GM13976 (cell line): Measurements from ENCODE around the gene ERC2.

Experiments used
- DNase-seq: peaks from one replicate; pipeline ENCODE4 v3.0.0; 2012; ENCODE audit warnings: low spot score
- CTCF ChIP-seq: IDR thresholded peaks from 2 replicates; pipeline ENCODE4 v1.5.1; 2012; ENCODE audit warnings: borderline replicate concordance, mild to moderate bottlenecking; ENCODE audit not compliant: insufficient read depth; ENCODE audit errors: extremely low read depth, missing control alignments, control extremely low read depth
- in situ Hi-C: fragments of 300-500 bp; cut with MboI; formaldehyde crosslinking; loops from one replicate; pipeline ENCODE4 v1.12.0; 2022; ENCODE audit warnings: low sequenced_read_pairs, mixed read lengths, inconsistent platforms; ENCODE audit not compliant: unreplicated experiment

The ERC2 gene

GRCh38 chr3:55958605-55959004 is 509.7 kb downstream of the ERC2 start:
- DNase-seq, result no peak
- TF ChIP-seq CTCF, result no peak
- in situ Hi-C loops, result no loop called here

DNA sequence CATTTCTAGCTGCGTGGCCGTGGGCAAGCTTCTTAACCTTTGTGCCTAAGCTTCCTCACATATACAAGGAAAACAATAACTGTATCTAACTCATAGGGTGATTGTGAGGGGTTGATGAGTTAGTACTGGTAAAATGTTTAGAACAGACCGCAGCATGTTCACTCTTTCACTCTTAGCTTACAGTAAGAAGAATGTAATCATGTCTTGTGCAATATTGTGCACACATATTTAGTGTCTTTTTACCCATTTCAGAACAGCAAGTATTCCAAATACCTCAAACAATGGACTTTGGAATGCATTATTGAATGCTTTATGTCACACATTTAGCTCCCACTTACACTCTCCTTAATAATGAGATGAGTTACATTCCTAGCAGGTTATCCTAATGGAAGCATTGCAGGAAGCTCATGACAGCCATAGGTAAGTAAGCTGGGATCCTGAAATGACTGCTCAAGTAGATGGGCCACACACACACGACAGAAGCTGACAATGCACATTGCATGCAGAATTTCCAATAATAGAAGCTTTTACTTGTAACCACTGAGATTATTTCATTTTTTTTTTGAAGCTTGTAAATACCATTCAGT is 512.3 kb downstream of the ERC2 start:
- no peak for TF ChIP-seq CTCF
- in situ Hi-C loops, result no loop called here
- no peak for DNase-seq

GRCh38 chr3:55951388-55951787 is 516.9 kb downstream of the ERC2 start:
- no peak for DNase-seq
- in situ Hi-C loops, result no loop called here
- TF ChIP-seq CTCF, result no peak

- TF ChIP-seq CTCF, result no peak
- DNase-seq, result no peak
- in situ Hi-C loops, result no loop called here
Measured at GRCh38 chr3:55947406-55947805, 520.9 kb downstream of the ERC2 start.

- in situ Hi-C loops, result no loop called here
- TF ChIP-seq CTCF, result no peak
- DNase-seq, result no peak
Measured at GRCh38 chr3:55946574-55947160, 521.6 kb downstream of the ERC2 start.

DNA sequence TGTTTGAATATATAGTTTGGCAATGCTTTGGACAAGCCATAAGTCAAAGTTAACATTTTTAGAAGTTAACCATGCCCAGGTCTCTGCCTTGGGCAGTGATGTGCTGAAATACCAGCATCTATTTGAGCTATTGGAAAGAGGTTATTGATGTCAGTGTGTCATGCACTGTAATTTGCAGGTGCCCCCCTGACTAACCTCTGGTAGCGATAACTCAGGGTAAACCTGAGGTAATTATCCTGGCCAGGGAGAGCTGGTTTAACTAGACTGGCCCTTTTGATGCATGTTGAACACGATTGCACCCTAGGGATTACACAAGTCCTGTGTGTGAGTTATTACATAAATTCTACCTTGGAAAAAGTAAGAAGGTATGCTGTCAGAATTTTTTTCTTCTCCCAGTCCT is 525.4 kb downstream of the ERC2 start:
- no peak for DNase-seq
- in situ Hi-C loops, result no loop called here
- no peak for TF ChIP-seq CTCF
